GM21367 (cell line): Measurements from ENCODE around the gene FRMD4A.
"Not testable (repeated sequence)": the region's sequence is repeated elsewhere in the genome, so short reads cannot be mapped to it uniquely, and the experiment has no call there.

Experiments used
- ATAC-seq: cut with Tn5 transposase; IDR thresholded peaks from one replicate; pipeline ENCODE4 v1.9.1; 2021; ENCODE audit not compliant: unreplicated experiment

Gene FRMD4A

GRCh38 chr10:13924040-13924725 is 406.5 kb downstream of the FRMD4A start:
- no peak for ATAC-seq

- ATAC-seq = no peak
Measured at GRCh38 chr10:13922586-13922985, 408.1 kb downstream of the FRMD4A start.

- no peak for ATAC-seq
Measured at GRCh38 chr10:13921941-13922340, 408.8 kb downstream of the FRMD4A start.

- ATAC-seq = not testable (repeated sequence)
Measured at GRCh38 chr10:13921131-13921530, 409.6 kb downstream of the FRMD4A start.

GRCh38 chr10:13920465-13920864 is 410.3 kb downstream of the FRMD4A start:
- ATAC-seq = no peak

- ATAC-seq = no peak
Measured at GRCh38 chr10:13920031-13920430, 410.7 kb downstream of the FRMD4A start.

GRCh38 chr10:13917791-13918190 is 412.9 kb downstream of the FRMD4A start:
- no peak for ATAC-seq

GRCh38 chr10:13916384-13916947 is 414.3 kb downstream of the FRMD4A start:
- no peak for ATAC-seq

GRCh38 chr10:13915710-13916109 is 415.0 kb downstream of the FRMD4A start:
- no peak for ATAC-seq

GRCh38 chr10:13913897-13914296 is 416.8 kb downstream of the FRMD4A start:
- ATAC-seq = no peak

- ATAC-seq = no peak
Measured at GRCh38 chr10:13911821-13912520, 418.8 kb downstream of the FRMD4A start.

GRCh38 chr10:13909516-13910258 is 421.0 kb downstream of the FRMD4A start:
- no peak for ATAC-seq

- ATAC-seq = no peak
Measured at GRCh38 chr10:13908475-13908874, 422.2 kb downstream of the FRMD4A start.

- no peak for ATAC-seq
Measured at GRCh38 chr10:13907570-13907969, 423.2 kb downstream of the FRMD4A start.

GRCh38 chr10:13905281-13905680 is 425.4 kb downstream of the FRMD4A start:
- no peak for ATAC-seq

GRCh38 chr10:13904064-13904463 is 426.7 kb downstream of the FRMD4A start:
- no peak for ATAC-seq

GRCh38 chr10:13902868-13903587 is 427.7 kb downstream of the FRMD4A start:
- no peak for ATAC-seq

- no peak for ATAC-seq
Measured at GRCh38 chr10:13899941-13900340, 430.8 kb downstream of the FRMD4A start.

GRCh38 chr10:13896146-13896545 is 434.6 kb downstream of the FRMD4A start:
- ATAC-seq = not testable (repeated sequence)

- ATAC-seq = no peak
Measured at GRCh38 chr10:13894412-13895093, 436.2 kb downstream of the FRMD4A start.
